Neural progenitor cell (in vitro differentiated cells): Measurements from ENCODE around the gene DISP3. TPM values are rescaled to one million over a fixed set of nuclear protein-coding genes. Genes with fewer than 3 reads are reported as not detected.

Source experiments
- DNase-seq: peaks from one replicate; pipeline ENCODE4 v3.0.0-alpha.2; 2016; ENCODE audit warnings: low spot score
- H2AFZ ChIP-seq: fragments of 200-600 bp; sonication (generic); replicated peaks from 2 replicates; pipeline ENCODE4 v1.6.1; 2016; ENCODE audit warnings: antibody characterized with exemption
- H3F3A ChIP-seq: fragments of 200-600 bp; sonication (generic); 2 replicates; pipeline ENCODE4 v1.6.1; 2016; ENCODE audit warnings: antibody characterized with exemption, low read depth
- H3K27ac ChIP-seq: fragments of 200-600 bp; sonication (generic); 2 replicates; pipeline ENCODE4 v1.5.1; 2016; ENCODE audit warnings: mild to moderate bottlenecking
- H3K27me3 ChIP-seq: fragments of 200-600 bp; sonication (generic); 2 replicates; pipeline ENCODE4 v1.6.1; 2016; ENCODE audit warnings: mild to moderate bottlenecking, moderate library complexity
- H3K36me3 ChIP-seq: fragments of 200-600 bp; sonication (generic); 2 replicates; pipeline ENCODE4 v1.5.1; 2016
- H3K4me1 ChIP-seq: fragments of 200-600 bp; sonication (generic); 2 replicates; pipeline ENCODE4 v1.6.1; 2016; ENCODE audit warnings: mixed run types
- H3K4me2 ChIP-seq: fragments of 200-600 bp; sonication (generic); 2 replicates; pipeline ENCODE4 v1.6.1; 2016
- H3K4me3 ChIP-seq: fragments of 200-600 bp; sonication (generic); 2 replicates; pipeline ENCODE4 v1.5.1; 2016
- H3K79me2 ChIP-seq: fragments of 200-600 bp; sonication (generic); 2 replicates; pipeline ENCODE4 v1.6.1; 2016; ENCODE audit warnings: low read depth
- H3K9ac ChIP-seq: fragments of 200-600 bp; sonication (generic); 2 replicates; pipeline ENCODE4 v1.6.1; 2016
- H3K9me3 ChIP-seq: fragments of 200-600 bp; sonication (generic); 2 replicates; pipeline ENCODE4 v1.5.1; 2016; ENCODE audit warnings: low read depth
- H4K20me1 ChIP-seq: fragments of 200-600 bp; sonication (generic); 2 replicates; pipeline ENCODE4 v1.6.1; 2016; ENCODE audit warnings: low read depth
- H3K27ac Mint-ChIP-seq: 3 replicates; pipeline ENCODE4 v1.8.0; 2021; ENCODE audit warnings: mixed read lengths
- H3K27me3 Mint-ChIP-seq: 2 replicates; pipeline ENCODE4 v1.8.0; 2022; ENCODE audit warnings: low read depth, mild to moderate bottlenecking, inconsistent platforms, moderate library complexity, mixed read lengths; ENCODE audit not compliant: insufficient read depth
- H3K36me3 Mint-ChIP-seq: 3 replicates; pipeline ENCODE4 v1.8.0; 2021; ENCODE audit warnings: mixed read lengths
- H3K4me1 Mint-ChIP-seq: 3 replicates; pipeline ENCODE4 v1.8.0; 2021; ENCODE audit warnings: mixed read lengths
- H3K4me3 Mint-ChIP-seq: 3 replicates; pipeline ENCODE4 v1.8.0; 2021; ENCODE audit warnings: mild to moderate bottlenecking, moderate library complexity, mixed read lengths
- H3K9me3 Mint-ChIP-seq: 3 replicates; pipeline ENCODE4 v1.8.0; 2020; ENCODE audit warnings: mixed read lengths
- CTCF ChIP-seq: fragments of 200-600 bp; sonication (generic); IDR thresholded peaks from 2 replicates; pipeline ENCODE4 v1.5.1; 2017; ENCODE audit warnings: antibody characterized with exemption, mild to moderate bottlenecking
- EZH2 ChIP-seq: fragments of 200-600 bp; sonication (generic); IDR thresholded peaks from 2 replicates; pipeline ENCODE4 v1.6.1; 2017; ENCODE audit warnings: antibody characterized with exemption, mild to moderate bottlenecking, moderate library complexity
- EZH2phosphoT487 ChIP-seq: fragments of 200-600 bp; sonication (generic); IDR thresholded peaks from 2 replicates; pipeline ENCODE4 v1.6.1; 2017; ENCODE audit warnings: antibody characterized with exemption
- total RNA-seq: library from RNA; depleted of rRNA; stranded (reverse); fragments of >200 nt; gene quantifications from 2 replicates; pipeline ENCODE4 v1.2.3, GENCODE V29; 2015; ENCODE audit warnings: low replicate concordance

Gene DISP3
- total RNA-seq, 1 donor from 2014 or later: 2.0 TPM

GRCh38 chr1:11543796-11544195 is 64.8 kb downstream of the DISP3 start:
- Histone ChIP-seq H4K20me1 (peaks cover 7% of the 10 kb centered on the region), H3K79me2 (no peaks in the 10 kb centered on the region), H3K36me3 (no peaks in the 10 kb centered on the region), H3K4me2 (no peak overlapping the region), H3K27me3 (peaks cover 31% of the 10 kb centered on the region), H3K27ac (no peak overlapping the region), H3K4me3 (no peak overlapping the region), H3F3A (no peaks in the 10 kb centered on the region), H3K4me1 (no peaks in the 10 kb centered on the region), H3K9ac (no peak overlapping the region), H2AFZ (no peak overlapping the region), H3K9me3 (no peaks in the 10 kb centered on the region)
- H3K9me3 Mint-ChIP-seq: no peaks in the 10 kb centered on the region
- peaks cover 2% of the 10 kb centered on the region for H3K4me1 Mint-ChIP-seq
- no peak overlapping the region for H3K27ac Mint-ChIP-seq
- peaks cover 14% of the 10 kb centered on the region for H3K27me3 Mint-ChIP-seq
- no peaks in the 10 kb centered on the region for H3K36me3 Mint-ChIP-seq
- no peak for TF ChIP-seq EZH2phosphoT487
- no peak for TF ChIP-seq CTCF
- no peak for TF ChIP-seq EZH2
- H3K4me3 Mint-ChIP-seq: no peak overlapping the region
- no peak for DNase-seq

- peaks cover 13% of the 10 kb centered on the region for H3K27me3 Mint-ChIP-seq
- H3K4me3 Mint-ChIP-seq: no peak overlapping the region
Observed at GRCh38 chr1:11546456-11546855, 67.5 kb downstream of the DISP3 start.

GRCh38 chr1:11550664-11551283 is 71.8 kb downstream of the DISP3 start:
- TF ChIP-seq EZH2phosphoT487 (no peak), CTCF (no peak), EZH2 (no peak)
- Histone ChIP-seq H3K4me3 (no peak overlapping the region), H3K27ac (no peak overlapping the region), H3K9ac (no peak overlapping the region), H3K9me3 (no peaks in the 10 kb centered on the region), H4K20me1 (peaks cover 15% of the 10 kb centered on the region), H3K36me3 (no peaks in the 10 kb centered on the region), H3K4me1 (no peaks in the 10 kb centered on the region), H3K4me2 (no peak overlapping the region), H2AFZ (no peak overlapping the region), H3K79me2 (no peaks in the 10 kb centered on the region), H3K27me3 (peaks cover 51% of the 10 kb centered on the region), H3F3A (peaks cover 5% of the 10 kb centered on the region)
- DNase-seq: peak; percentile 97
- Mint-ChIP-seq H3K27me3 (peaks cover 18% of the 10 kb centered on the region), H3K4me1 (no peaks in the 10 kb centered on the region), H3K9me3 (no peaks in the 10 kb centered on the region), H3K4me3 (no peak overlapping the region), H3K27ac (no peak overlapping the region), H3K36me3 (no peaks in the 10 kb centered on the region)

More at GRCh38 chr1:11546456-11546855, 67.5 kb downstream of the DISP3 start:
- Histone ChIP-seq H3K4me3 (no peak overlapping the region), H3K27me3 (peaks cover 54% of the 10 kb centered on the region), H3K4me2 (no peak overlapping the region), H2AFZ (no peak overlapping the region), H3K4me1 (no peaks in the 10 kb centered on the region), H3K9ac (no peak overlapping the region), H3K36me3 (no peaks in the 10 kb centered on the region), H3K9me3 (no peaks in the 10 kb centered on the region), H3K79me2 (no peaks in the 10 kb centered on the region), H4K20me1 (peaks cover 14% of the 10 kb centered on the region), H3F3A (peaks cover 5% of the 10 kb centered on the region), H3K27ac (no peak overlapping the region)
- no peak for DNase-seq
- no peak for TF ChIP-seq EZH2phosphoT487
- TF ChIP-seq EZH2: no peak
- TF ChIP-seq CTCF: no peak
- Mint-ChIP-seq H3K27ac (no peak overlapping the region), H3K4me1 (no peaks in the 10 kb centered on the region), H3K9me3 (no peaks in the 10 kb centered on the region), H3K36me3 (no peaks in the 10 kb centered on the region)
